HEK293T (cell line): ENCODE data around the gene ABCG4.
A peak's percentile ranks its signal among the peaks of the same experiment; 100 is the strongest.

Experiments used
- BHLHE40 ChIP-seq: fragments of 450-650 bp; IDR thresholded peaks from 2 replicates; pipeline ENCODE4 v1.6.1; 2016; ENCODE audit warnings: mild to moderate bottlenecking, moderate library complexity, borderline replicate concordance
- CTBP1 ChIP-seq: fragments of 450-650 bp; IDR thresholded peaks from 2 replicates; pipeline ENCODE4 v1.6.1; 2016; ENCODE audit warnings: borderline replicate concordance
- ELF4 ChIP-seq: fragments of 450-650 bp; IDR thresholded peaks from 2 replicates; pipeline ENCODE4 v1.6.1; 2017; ENCODE audit warnings: antibody characterized with exemption
- FOXA1 ChIP-seq: fragments of 450-650 bp; IDR thresholded peaks from 2 replicates; pipeline ENCODE4 v1.6.1; 2016; ENCODE audit warnings: mild to moderate bottlenecking
- FOXK2 ChIP-seq: fragments of 450-650 bp; IDR thresholded peaks from 2 replicates; pipeline ENCODE4 v1.6.1; 2016; ENCODE audit warnings: mild to moderate bottlenecking
- FOXM1 ChIP-seq: fragments of 450-650 bp; IDR thresholded peaks from 2 replicates; pipeline ENCODE4 v1.6.1; 2017; ENCODE audit warnings: mild to moderate bottlenecking, borderline replicate concordance
- HDGF ChIP-seq: fragments of 450-650 bp; IDR thresholded peaks from 2 replicates; pipeline ENCODE4 v1.6.1; 2017; ENCODE audit warnings: antibody characterized with exemption, borderline replicate concordance
- NFRKB ChIP-seq: fragments of 450-650 bp; IDR thresholded peaks from 2 replicates; pipeline ENCODE4 v1.6.1; 2016; ENCODE audit warnings: mild to moderate bottlenecking, moderate library complexity
- SP1 ChIP-seq: fragments of 450-650 bp; IDR thresholded peaks from 2 replicates; pipeline ENCODE4 v1.6.1; 2017
- TARDBP ChIP-seq: fragments of 450-650 bp; IDR thresholded peaks from 2 replicates; pipeline ENCODE4 v1.6.1; 2016
- ZNF384 ChIP-seq: fragments of 450-650 bp; IDR thresholded peaks from 2 replicates; pipeline ENCODE4 v1.6.1; 2016
- TF ChIP-seq, protein P1 (sequence below): fragments of 450-650 bp; IDR thresholded peaks from 2 replicates; pipeline ENCODE4 v1.6.1; 2016

DNA sequence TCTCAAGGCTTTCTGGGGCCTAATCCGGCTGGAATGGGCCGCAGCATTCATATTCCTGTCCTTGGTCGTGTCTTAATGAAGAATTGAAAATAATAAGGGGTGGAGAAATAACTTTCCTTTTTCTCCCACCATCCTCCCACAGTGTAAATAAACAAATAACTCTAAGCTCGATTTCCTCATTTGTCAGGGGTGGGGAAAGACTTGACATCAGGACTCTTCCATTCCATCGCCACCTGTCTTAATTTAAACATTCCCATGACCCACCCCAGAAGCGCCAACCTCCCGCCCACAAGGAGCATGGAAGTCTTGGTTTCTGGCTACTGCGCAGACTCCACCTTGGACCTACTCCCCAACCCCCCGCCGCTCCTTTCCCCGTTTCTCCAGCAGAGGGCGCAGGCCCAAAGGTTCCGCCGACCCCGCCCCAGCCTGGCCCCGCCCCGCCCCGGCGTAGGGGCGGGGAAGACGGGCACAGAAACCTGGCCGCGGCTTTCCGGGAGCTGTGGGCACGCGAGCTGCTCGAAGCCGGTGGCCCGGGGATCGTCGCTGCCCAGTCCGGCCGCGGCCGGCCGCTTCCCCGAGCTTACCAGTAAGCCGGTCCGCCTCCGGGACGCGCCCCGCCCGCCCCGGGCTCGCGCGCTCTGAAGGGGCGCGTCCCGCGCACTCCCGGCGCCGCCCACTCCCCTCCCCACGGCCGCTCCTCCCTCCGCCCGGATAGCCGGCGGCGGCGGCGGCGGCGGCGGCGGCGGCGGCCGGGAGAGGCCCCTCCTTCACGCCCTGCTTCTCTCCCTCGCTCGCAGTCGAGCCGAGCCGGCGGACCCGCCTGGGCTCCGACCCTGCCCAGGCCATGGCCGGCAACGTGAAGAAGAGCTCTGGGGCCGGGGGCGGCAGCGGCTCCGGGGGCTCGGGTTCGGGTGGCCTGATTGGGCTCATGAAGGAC, 57.0 kb downstream of the ABCG4 start, which contains the start of gene CBL:
- TF ChIP-seq FOXA1 (no peak), HDGF (no peak), FOXM1 (no peak), TARDBP (no peak), BHLHE40 (no peak), ZNF384 (no peak), CTBP1 (no peak), FOXK2 (no peak), SP1 (peak; percentile 41; the same call in 1 of the 2 replicates), NFRKB (no peak), ELF4 (no peak)
- TF ChIP-seq, protein P1, sequence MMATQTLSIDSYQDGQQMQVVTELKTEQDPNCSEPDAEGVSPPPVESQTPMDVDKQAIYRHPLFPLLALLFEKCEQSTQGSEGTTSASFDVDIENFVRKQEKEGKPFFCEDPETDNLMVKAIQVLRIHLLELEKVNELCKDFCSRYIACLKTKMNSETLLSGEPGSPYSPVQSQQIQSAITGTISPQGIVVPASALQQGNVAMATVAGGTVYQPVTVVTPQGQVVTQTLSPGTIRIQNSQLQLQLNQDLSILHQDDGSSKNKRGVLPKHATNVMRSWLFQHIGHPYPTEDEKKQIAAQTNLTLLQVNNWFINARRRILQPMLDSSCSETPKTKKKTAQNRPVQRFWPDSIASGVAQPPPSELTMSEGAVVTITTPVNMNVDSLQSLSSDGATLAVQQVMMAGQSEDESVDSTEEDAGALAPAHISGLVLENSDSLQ: no peak
